ENCODE data around the gene RAB5B.

DNA sequence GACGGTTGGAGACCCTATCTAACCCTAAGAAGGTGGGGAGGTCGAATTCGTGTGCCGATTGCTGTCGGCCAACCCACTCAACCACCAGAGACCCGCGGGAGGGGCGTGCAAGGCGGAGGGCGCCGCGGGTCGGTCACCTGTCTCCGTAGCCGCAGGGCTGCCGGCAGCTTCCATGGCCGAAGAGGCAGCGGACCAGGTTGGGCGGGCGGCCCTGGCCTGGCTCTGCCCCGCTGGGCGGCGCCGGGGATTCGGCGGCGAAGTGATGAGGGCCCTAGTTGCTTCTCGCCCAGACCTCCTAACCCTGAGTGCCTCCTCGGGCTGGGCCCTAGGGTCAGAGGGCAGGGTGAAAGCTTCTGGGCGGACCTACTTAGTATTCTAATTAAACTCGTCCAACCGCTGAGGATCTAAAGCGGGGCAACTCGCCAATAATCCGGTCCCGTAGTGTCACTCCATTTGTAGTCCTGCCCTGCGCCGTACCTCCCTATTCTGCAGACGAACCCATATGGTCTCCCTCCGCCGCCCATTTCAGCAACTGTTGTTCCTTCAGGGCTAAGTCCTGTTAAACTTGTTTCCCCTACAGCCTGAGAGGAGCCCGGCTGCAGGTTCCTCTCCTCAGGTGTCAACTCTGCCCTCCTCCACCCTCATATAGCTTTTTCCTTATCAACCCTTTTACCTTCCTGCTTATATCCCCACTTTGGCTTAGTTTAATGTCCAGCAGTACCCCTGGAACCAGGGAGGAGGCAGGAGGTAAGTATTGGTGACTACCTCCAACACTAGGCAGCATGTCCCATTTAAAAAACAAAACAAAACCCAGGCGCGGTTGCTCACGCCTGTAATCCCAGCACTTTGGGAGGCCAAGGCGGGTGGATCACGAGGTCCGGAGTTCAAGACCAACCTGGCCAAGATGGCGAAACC lies 46.0 kb upstream of the RAB5B start, which contains the start of gene PYM1:
- TF ChIP-seq, protein P1, sequence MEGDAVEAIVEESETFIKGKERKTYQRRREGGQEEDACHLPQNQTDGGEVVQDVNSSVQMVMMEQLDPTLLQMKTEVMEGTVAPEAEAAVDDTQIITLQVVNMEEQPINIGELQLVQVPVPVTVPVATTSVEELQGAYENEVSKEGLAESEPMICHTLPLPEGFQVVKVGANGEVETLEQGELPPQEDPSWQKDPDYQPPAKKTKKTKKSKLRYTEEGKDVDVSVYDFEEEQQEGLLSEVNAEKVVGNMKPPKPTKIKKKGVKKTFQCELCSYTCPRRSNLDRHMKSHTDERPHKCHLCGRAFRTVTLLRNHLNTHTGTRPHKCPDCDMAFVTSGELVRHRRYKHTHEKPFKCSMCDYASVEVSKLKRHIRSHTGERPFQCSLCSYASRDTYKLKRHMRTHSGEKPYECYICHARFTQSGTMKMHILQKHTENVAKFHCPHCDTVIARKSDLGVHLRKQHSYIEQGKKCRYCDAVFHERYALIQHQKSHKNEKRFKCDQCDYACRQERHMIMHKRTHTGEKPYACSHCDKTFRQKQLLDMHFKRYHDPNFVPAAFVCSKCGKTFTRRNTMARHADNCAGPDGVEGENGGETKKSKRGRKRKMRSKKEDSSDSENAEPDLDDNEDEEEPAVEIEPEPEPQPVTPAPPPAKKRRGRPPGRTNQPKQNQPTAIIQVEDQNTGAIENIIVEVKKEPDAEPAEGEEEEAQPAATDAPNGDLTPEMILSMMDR (IDR thresholded peaks at IDR 0.05), result no peak
- peak; percentile 12; the same call in 1 of the 2 replicates for TF ChIP-seq SMAD3 (CRISPR knock-in tag; IDR thresholded peaks at IDR 0.05; ENCODE audit: borderline replicate concordance)

All from WTC11 (cell line).